SIG-M5 (cell line): ENCODE measurements around the gene FURIN.

Experiments
- DNase-seq: peaks from one replicate; lab custom pipeline; 2025; lab: John Stamatoyannopoulos, UW

Gene FURIN

DNA sequence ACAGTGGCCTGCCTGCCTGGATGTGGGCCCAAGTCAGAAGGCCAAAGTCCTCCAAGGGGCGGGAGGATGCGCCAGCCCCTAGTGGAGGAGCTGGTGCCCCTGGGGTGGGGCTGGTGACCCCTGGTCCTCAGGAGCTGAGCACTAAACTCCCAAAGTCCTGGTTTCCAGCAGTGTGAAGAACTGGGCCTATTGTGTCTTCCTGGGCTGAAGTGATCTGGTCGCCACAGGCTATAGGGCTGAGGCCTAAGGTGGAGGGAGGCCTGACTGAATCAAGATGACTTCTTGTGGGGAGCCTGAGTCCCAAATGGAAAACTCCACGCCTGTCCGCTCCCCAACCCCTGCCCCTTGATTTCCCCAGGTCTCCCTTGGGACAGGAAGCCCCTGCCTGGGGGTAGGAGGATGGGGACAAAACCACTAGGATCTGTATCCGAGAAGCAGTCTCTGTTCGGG lies 15.2 kb downstream of the FURIN start:
- no peak for DNase-seq

DNA sequence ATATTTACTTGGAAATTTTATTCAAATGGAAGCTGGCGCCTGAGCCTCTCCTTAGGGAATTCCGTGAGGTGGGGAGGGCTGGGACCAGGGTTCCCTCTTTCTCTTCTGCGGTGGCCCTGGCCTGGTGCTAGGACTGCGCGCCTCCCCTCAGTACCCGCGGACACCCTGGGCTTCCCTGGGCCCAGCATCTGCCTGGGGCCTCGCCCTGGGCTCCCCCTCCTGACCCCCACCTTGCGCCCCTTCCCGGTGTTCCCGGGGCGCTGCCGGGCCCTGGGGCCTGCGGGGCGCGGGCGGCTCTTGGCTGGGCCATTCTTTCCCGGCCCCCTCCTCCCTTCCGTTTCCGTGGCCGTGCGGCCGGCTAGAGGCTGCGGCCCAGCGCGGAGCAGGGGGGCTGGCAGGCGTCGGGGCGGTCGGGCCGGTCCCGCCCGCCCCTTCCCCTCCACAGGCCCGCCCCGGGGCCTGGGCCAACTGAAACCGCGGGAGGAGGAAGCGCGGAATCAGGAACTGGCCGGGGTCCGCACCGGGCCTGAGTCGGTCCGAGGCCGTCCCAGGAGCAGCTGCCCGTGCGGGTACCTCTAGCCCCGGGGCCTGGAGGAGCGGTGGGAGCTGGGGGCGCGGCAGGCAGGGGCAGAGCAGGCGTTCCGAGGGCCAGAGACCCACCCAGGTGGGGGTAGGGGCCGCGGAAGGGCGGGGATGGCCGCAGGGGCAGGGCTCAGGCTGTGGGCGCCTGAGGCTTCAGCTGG lies 15.8 kb downstream of the FURIN start, which contains the start of gene FES:
FES (plus strand) TSS at position 529 of the 743 bp plus-strand sequence. CDS start 542 bp downstream, outside the sequence.
- DNase-seq: no peak

DNA sequence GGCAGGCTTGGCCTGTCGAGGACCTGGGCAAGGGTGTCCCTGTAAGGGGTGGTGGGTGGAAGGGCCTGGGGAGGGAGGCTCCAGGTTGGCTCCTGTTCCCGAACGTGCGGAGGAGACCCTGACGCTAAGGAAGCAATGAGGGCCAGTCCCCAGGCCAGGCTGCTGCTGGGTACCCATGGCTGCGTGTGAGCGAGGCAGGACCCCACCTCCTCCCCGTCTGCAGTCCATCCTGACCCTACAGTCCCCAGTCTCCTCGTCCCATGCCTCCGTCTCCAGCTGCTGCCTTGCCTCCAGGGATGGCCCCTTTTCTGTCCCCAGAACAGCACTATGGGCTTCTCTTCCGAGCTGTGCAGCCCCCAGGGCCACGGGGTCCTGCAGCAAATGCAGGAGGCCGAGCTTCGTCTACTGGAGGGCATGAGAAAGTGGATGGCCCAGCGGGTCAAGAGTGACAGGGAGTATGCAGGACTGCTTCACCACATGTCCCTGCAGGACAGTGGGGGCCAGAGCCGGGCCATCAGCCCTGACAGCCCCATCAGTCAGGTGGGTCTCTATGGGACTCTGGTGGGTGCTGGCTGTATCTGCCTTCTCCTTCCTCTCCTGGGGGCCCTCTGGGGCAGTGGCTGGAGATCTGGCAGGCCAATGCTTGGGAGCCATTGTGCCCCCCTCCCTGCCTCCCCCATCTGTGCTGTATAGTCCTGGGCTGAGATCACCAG lies 16.5 kb downstream of the FURIN start:
- DNase-seq: no peak

DNA sequence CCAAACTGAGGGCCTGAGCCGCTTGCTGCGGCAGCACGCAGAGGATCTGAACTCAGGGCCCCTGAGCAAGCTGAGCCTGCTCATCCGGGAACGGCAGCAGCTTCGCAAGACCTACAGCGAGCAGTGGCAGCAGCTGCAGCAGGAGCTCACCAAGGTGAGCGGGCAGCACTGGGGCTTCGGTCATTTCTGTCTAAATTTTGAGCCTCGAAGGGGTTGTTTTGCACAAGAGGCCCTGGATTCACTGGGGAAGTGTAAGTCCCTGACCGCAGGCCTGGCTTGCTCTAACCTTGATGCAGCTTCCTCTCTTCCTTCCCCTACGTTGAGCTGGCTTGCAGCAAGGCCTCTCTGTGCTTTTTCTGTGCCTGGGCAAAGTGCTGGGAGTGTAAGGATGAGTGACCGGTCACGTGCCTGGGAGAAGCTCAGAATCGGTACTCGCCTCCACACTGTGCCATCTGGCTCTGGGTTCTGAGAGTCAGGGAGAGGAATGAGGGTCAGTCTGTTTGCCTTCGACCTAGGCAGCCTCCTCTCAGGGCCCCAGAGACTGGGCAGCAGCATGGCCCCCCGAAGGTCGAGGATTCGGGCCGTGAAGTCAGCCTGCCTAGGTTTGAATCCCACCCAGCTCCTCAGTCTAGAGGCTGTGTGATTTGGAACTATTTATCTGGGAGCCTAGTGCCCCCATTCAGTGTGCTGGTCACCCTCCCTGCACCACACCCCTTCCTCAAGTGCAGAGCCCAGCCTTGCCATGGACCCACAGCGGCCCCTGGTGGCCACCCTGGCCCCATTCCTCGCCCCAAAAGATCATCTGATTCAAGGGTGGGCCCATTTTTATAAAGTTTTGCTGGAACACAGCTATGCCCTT lies 17.3 kb downstream of the FURIN start:
- DNase-seq: peak; percentile 49

DNA sequence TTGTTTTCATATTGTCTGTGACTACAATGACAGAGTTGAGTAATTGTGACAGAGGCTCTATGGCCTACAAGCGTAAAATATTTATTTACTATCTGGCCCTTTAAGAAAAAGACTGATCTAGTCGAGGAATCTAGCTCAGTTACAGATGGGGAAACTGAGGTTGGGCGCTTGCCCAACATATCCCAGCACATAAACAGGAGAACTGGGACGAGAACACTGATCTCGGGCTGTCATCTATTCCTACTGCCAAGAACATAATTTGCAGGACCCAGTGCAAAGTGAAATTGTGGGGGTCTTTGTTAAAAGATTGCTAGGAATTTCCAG lies 17.9 kb downstream of the FURIN start:
- no peak for DNase-seq

DNA sequence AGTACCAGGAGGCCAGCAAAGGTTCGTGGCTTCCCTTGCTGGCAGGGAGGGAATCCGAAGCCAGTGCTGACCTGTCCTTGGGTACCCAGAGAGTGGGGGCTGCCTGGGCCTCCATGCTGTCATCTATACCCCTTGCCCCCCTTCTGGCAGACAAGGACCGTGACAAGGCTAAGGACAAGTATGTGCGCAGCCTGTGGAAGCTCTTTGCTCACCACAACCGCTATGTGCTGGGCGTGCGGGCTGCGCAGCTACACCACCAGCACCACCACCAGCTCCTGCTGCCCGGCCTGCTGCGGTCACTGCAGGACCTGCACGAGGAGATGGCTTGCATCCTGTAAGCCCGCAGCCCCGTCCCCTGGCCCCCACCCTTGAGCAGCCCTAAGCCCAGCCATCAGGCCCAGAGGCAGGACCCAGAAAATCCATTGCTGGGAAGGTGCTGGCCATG lies 18.7 kb downstream of the FURIN start:
- DNase-seq: no peak

DNA sequence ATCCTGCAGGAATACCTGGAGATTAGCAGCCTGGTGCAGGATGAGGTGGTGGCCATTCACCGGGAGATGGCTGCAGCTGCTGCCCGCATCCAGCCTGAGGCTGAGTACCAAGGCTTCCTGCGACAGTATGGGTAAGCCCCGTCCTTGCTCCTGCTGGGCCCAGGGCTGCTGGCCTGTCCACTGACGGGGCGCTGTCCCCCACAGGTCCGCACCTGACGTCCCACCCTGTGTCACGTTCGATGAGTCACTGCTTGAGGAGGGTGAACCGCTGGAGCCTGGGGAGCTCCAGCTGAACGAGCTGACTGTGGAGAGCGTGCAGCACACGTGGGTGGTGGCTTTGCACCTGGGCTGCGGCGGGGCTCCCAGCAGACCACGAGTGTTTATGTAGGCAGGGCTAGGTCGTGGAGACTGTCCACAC lies 20.9 kb downstream of the FURIN start:
- DNase-seq: no peak

DNA sequence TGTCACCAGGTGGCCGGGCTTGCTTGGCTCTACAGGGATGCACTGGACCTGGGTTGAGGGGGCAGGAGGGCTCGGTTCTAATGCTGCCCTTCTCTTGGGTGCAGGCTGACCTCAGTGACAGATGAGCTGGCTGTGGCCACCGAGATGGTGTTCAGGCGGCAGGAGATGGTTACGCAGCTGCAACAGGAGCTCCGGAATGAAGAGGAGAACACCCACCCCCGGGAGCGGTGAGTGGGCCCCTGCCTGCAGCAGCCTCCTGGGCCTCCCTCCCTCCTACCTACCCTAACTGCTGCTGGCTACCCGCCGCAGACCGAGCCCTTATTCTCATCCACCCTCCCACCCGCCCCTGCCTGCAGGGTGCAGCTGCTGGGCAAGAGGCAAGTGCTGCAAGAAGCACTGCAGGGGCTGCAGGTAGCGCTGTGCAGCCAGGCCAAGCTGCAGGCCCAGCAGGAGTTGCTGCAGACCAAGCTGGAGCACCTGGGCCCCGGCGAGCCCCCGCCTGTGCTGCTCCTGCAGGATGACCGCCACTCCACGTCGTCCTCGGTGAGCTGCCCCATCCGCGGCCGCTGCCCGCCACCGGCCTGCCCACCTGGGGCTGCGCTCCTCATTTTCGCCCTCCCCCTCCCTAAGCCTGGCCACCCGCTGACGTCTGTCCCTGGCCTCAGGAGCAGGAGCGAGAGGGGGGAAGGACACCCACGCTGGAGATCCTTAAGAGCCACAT lies 21.5 kb downstream of the FURIN start:
- DNase-seq: no peak

DNA sequence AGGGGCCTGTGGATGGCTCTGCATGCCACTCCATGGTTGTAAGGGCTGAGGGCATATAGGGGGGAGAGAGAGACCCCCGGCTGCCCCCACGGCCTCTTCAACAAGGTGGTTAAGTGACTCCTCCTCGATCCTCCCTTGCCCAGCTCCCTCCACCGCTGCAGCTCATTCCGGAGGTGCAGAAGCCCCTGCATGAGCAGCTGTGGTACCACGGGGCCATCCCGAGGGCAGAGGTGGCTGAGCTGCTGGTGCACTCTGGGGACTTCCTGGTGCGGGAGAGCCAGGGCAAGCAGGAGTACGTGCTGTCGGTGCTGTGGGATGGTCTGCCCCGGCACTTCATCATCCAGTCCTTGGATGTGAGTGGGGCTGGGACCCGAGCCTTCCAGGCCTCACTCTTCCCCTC lies 22.5 kb downstream of the FURIN start:
- no peak for DNase-seq

DNA sequence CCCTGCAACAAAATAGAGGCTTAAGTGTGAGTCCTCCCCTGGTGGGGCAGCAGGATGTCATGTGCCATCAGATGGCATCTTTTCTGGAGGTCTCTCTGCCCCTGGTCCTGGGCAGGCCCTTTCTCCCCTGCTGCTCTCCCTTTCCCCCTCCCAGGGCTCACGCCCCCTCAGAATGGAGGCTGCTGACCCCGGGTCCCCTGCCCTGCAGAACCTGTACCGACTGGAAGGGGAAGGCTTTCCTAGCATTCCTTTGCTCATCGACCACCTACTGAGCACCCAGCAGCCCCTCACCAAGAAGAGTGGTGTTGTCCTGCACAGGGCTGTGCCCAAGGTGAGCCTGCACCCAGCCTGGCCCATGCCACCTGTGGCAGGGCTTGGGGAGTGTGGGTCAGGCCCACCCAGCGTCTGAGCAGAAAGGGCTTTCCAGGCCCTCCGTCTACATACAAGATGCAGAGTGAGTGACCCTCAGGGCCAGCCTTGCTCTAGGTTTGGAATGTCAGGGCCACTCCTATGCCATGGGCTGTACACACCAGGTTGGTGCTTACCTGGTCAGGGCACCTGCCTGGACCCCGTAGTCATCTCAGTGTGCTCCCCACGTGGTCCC lies 23.1 kb downstream of the FURIN start:
- no peak for DNase-seq

DNA sequence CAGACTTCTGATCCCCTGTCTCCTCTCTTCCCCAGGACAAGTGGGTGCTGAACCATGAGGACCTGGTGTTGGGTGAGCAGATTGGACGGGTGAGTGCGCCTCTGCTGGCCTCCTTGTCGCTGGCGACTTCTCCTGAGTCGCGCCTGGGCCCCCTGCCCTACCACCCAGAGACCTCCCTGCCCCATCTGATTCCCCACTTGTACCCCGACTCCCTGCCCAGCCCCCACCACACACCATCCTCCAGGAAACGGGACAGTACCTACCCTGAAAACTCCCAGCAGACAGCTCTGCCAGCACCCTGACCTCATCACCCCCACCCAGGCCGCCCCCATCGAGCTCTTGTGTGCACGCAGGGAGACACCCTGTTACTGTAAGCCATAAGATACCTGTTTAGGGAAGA lies 23.6 kb downstream of the FURIN start:
- no peak for DNase-seq

DNA sequence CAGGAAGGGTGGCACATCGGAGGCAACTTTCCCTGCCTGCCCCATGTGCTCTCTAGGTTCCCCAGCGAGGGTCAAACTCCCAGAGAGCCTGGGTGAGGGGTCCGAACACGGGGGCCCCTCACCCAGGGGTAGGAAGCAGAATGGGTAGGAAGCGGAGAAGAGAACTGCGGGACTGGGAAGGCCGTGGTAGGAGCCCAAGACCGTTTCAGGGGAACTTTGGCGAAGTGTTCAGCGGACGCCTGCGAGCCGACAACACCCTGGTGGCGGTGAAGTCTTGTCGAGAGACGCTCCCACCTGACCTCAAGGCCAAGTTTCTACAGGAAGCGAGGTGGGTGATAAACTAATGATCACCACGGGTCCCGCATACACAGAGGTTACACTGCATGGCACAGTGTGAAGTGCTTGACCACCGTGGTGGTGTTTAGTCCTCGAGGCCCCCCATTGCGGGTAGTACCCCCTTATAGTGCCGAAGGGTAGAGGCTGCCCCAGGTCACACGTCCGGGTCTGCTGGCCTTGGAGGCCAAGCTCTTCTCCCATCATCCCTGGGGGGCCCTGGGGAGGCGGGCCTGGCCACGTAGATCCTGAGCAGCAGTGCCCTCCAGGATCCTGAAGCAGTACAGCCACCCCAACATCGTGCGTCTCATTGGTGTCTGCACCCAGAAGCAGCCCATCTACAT lies 24.2 kb downstream of the FURIN start:
- DNase-seq: no peak

DNA sequence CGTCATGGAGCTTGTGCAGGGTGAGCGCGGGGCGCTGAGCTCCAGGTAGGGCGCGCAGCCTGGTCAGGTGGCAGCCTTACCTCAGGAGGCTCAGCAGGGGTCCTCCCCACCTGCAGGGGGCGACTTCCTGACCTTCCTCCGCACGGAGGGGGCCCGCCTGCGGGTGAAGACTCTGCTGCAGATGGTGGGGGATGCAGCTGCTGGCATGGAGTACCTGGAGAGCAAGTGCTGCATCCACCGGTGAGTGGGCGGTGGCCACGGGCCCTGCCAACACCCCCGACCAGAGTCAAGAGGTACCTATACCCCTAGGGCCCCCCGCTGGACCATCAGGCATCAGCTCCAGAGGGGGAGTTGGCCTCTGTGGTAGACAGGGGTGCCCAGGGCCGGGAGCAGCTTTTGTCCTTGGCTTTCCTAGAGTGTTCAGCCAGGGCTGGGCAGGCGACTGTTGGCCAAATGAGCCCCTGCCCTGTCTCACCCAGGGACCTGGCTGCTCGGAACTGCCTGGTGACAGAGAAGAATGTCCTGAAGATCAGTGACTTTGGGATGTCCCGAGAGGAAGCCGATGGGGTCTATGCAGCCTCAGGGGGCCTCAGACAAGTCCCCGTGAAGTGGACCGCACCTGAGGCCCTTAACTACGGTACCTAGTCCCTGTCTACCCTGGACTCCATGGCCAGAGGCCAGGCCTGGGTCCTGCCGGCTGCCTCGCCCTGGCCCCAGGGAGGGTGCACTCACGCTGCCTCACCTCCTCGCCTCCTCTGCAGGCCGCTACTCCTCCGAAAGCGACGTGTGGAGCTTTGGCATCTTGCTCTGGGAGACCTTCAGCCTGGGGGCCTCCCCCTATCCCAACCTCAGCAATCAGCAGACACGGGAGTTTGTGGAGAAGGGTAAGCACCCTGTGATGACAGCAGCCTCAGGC lies 25.0 kb downstream of the FURIN start:
- no peak for DNase-seq

DNA sequence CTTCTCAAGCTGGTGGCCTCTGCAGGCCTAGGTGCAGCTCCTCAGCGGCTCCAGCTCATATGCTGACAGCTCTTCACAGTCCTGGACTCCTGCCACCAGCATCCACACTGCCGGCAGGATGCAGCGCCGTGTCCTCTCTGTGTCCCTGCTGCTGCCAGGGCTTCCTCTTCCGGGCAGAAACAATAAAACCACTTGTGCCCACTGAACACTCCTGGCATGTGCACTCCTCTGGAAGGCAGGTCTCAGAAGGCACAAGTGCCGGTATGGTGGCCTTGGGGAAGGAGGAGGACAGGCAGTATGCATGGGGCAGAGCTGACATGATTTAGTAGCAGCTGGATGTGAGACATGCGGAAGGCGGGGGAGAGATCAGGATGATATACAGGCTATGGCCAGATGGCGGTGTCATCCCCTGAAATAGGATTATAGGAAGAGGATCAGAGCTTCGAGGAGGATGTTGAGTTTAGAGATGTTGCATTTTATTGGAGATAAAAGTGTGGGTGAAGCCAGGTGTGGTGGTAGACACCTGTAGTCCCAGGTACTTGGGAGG lies 27.3 kb downstream of the FURIN start:
- DNase-seq: no peak

DNA sequence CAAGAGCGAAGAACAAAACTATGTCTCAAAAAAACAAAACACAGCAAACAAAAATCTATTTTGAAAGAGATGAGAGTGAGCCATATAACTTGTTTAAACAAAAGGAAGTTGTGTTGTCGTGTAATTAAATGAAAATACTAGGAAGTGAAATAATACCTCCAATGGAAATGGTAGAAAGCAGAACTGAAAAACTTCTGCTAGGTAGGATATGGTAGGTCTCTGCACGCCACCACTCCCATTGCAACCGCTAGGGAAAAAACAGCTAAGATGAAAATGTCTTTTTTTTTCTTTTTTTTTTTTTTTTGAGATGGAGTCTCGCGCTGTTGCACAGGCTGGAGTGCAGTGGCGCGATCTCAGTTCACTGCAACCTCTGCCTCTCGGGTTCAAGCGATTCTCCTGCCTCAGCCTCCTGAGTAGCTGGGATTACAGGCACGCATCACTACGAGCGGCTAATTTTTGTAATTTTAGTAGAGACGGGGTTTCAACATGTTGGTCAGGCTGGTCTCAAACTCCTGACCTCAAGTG lies 28.8 kb downstream of the FURIN start:
- peak; percentile 52 for DNase-seq

DNA sequence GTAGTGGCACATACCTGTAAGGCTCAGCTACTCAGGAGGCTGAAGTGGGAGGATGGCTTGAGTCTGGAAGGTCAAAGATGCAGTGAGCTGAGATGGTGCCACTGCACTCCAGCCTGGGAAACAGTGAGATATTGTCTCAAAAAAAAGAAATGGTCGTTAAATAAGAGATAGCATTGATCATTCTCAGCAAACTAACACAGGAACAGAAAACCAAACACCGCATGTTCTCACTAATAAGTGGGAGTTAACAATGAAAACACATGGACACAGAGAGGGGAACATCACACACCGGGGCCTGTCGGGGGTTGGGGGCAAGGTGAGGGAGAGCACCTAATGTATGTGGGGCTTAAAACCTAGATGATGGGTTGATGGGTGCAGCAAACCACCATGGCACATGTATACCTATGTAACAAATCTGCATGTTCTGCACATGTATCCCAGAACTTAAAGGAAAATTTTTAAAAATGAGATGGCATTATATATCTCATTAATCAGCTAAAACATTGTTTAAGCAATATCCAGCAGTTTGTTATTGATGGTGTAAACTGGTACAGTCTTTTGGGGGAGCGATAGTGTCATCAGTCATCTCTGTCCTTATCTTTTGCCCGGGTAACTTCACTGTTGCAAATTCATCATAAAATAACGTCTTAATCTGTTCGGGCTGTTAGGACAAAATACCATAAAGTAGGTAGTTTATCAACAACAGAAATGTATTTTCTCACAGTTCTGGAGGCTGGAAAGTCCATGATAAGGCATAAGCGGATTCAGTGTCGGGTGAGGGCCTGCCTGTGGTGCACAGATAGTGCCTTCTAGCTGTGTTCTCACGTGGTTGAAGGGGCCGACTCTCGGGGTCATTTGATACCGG lies 33.0 kb downstream of the FURIN start:
- DNase-seq: no peak

DNA sequence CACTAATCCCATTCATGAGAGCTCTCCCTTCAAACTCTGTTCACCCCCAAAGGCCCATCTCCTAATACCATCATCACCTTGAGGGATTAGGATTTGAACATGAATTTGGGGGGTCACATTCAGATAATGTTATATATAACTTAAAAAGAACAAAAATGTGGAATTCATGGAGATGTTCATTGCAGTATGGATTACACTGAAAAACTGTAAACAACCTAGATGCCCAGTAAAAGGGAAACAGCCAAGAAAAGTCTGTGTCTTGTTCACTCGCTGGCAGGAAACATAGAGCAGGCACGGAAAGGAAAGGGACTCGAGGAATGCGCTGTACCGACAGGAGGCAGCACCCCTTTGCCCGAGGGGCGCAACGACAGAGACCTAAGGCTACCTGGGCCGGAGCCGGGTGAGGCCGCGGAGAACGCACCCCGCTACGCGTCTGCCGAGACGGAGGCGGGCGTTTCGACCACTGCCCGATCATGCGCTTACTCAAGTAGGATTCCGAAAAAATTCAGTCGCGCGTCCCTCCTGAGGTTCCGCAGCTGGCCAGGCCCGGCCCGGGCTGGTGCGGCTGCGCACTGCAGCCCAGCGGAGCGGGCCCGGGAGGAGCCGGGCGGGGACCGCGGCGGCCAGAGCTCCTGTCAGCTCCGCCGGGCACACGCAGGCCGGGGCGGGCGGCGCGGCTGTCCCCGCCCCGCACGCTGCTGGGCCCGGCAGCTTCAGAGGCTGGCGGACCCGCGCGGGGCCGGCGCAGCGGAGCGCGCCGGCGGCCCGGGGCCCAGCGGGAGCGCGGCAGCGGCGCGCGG lies 33.9 kb downstream of the FURIN start:
- DNase-seq: no peak
